ENCODE results near the gene LDLRAD4.

Gene LDLRAD4

GRCh38 chr18:13428319-13428718 is 209.8 kb downstream of the LDLRAD4 start:
- DNase-seq (ENCODE audit: low read depth in 3 of 3), result no peak

GRCh38 chr18:13429016-13429415 is 210.5 kb downstream of the LDLRAD4 start:
- DNase-seq (ENCODE audit: low read depth in 3 of 3), result no peak

- DNase-seq (ENCODE audit: low read depth in 3 of 3), result no peak
Measured at GRCh38 chr18:13429884-13430510, 211.4 kb downstream of the LDLRAD4 start.

GRCh38 chr18:13430663-13431062 is 212.1 kb downstream of the LDLRAD4 start:
- no peak for DNase-seq (ENCODE audit: low read depth in 3 of 3)

- no peak for DNase-seq (ENCODE audit: low read depth in 3 of 3)
Measured at GRCh38 chr18:13431886-13432285, 213.3 kb downstream of the LDLRAD4 start.

- DNase-seq (ENCODE audit: low read depth in 3 of 3), result no peak
Measured at GRCh38 chr18:13433125-13433524, 214.6 kb downstream of the LDLRAD4 start.

- DNase-seq (ENCODE audit: low read depth in 3 of 3), result no peak
Measured at GRCh38 chr18:13433685-13434084, 215.1 kb downstream of the LDLRAD4 start.

- DNase-seq (ENCODE audit: low read depth in 3 of 3), result no peak
Measured at GRCh38 chr18:13434854-13435253, 216.3 kb downstream of the LDLRAD4 start.

GRCh38 chr18:13435586-13436333 is 217.2 kb downstream of the LDLRAD4 start:
- no peak for DNase-seq (ENCODE audit: low read depth in 3 of 3)

- DNase-seq (ENCODE audit: low read depth in 3 of 3), result no peak
Measured at GRCh38 chr18:13436576-13436975, 218.0 kb downstream of the LDLRAD4 start.

- no peak for DNase-seq (ENCODE audit: low read depth in 3 of 3)
Measured at GRCh38 chr18:13437034-13437433, 218.5 kb downstream of the LDLRAD4 start.

- peak; percentile 21 to 43 (median 43) for DNase-seq (ENCODE audit: low read depth in 3 of 3)
Measured at GRCh38 chr18:13437796-13438506, 219.4 kb downstream of the LDLRAD4 start.

GRCh38 chr18:13438507-13439056 is 220.0 kb downstream of the LDLRAD4 start:
- no peak for DNase-seq (ENCODE audit: low read depth in 3 of 3)

GRCh38 chr18:13439461-13439860 is 220.9 kb downstream of the LDLRAD4 start:
- no peak for DNase-seq (ENCODE audit: low read depth in 3 of 3)

GRCh38 chr18:13440277-13441248 is 222.0 kb downstream of the LDLRAD4 start:
- no peak for DNase-seq (ENCODE audit: low read depth in 3 of 3)

GRCh38 chr18:13441736-13442135 is 223.2 kb downstream of the LDLRAD4 start:
- no peak for DNase-seq (ENCODE audit: low read depth in 3 of 3)

GRCh38 chr18:13442451-13442850 is 223.9 kb downstream of the LDLRAD4 start:
- DNase-seq (ENCODE audit: low read depth in 3 of 3), result no peak

- no peak for DNase-seq (ENCODE audit: low read depth in 3 of 3)
Measured at GRCh38 chr18:13443552-13443951, 225.0 kb downstream of the LDLRAD4 start.

- no peak for DNase-seq (ENCODE audit: low read depth in 3 of 3)
Measured at GRCh38 chr18:13444430-13445240, 226.1 kb downstream of the LDLRAD4 start.

GRCh38 chr18:13445241-13445897 is 226.8 kb downstream of the LDLRAD4 start:
- no peak for DNase-seq (ENCODE audit: low read depth in 3 of 3)
